Measurements from ENCODE around the gene SWAP70. TPM values are rescaled to one million over a fixed set of nuclear protein-coding genes. Genes with fewer than 3 reads are reported as not detected.

Gene SWAP70
- polyA plus RNA-seq, 3 donors, result 10.9 to 26.4 (median 13.8) TPM

DNA sequence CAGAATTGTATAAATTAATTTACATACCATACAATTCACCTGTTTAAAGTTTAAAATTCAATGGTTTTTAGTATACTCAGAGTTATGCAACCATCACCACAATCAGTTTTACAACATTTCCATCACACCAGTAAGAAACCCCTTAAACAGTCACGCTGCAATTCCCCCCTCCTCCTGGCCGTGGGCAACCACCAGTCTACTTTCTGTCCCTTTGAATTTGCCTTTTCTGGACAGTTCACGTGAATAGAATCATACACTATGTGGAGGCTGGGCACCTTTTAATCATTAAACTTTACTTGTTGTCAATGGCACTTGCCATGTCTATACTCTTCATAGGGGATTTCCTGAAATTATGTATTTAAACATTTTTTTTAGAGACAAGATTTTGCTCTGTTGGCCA, 20.1 kb upstream of the SWAP70 start:
- DNase-seq, result no peak
- Histone ChIP-seq H3K4me3 (replicated peaks in 1 of 3; ENCODE audit: low read depth in 2 of 3, low read length in 3 of 3) (no peak overlapping the region), H3K9me3 (replicated peaks in 1 of 2; ENCODE audit: control insufficient read depth in 1 of 2, insufficient read depth in 1 of 2, low read length in 2 of 2) (peaks cover 0 to 3% of the 10 kb centered on the region in 2 donors), H3K27ac (ENCODE audit: low read depth in 1 of 2, low read length in 2 of 2) (no peak overlapping the region), H3K36me3 (replicated peaks in 1 of 2; ENCODE audit: control insufficient read depth in 1 of 2, insufficient read depth in 2 of 2, low read length in 2 of 2) (no peaks in the 10 kb centered on the region), H4K20me1 (ENCODE audit: insufficient read depth, low read length) (no peaks in the 10 kb centered on the region), H3K9ac (ENCODE audit: insufficient read depth, low read length, poor library complexity, severe bottlenecking) (no peak overlapping the region), H3K79me2 (ENCODE audit: insufficient read depth, low read length) (no peaks in the 10 kb centered on the region), H3K27me3 (ENCODE audit: control insufficient read depth in 2 of 2, insufficient read depth in 2 of 2, low read length in 2 of 2) (no peaks in the 10 kb centered on the region), H2AFZ (ENCODE audit: insufficient read depth, low read depth, low read length, poor library complexity, severe bottlenecking) (no peak overlapping the region), H3K4me2 (replicated peaks; ENCODE audit: extremely low read depth, low read length, poor library complexity, severe bottlenecking) (no peak overlapping the region), H3K4me1 (ENCODE audit: control insufficient read depth in 1 of 2, insufficient read depth in 2 of 2, low read length in 2 of 2) (peaks cover 42 to 45% of the 10 kb centered on the region in 2 donors)
- 10% methylated on average over 2 of the region's 3 CpGs for WGBS (ENCODE audit: insufficient coverage)
- Mint-ChIP-seq H3K36me3 (peaks cover 0 to 4% of the 10 kb centered on the region in 2 donors), H3K27me3 (ENCODE audit: low read depth in 3 of 3) (peaks cover 2 to 4% (median 3%) of the 10 kb centered on the region in 3 donors), H3K4me1 (peaks cover 52% of the 10 kb centered on the region), H3K27ac (peak overlapping the region in 3 of 7 donors; percentile 29 to 81 (median 50)), H3K4me3 (no peak overlapping the region), H3K9me3 (peaks cover 2 to 10% (median 8%) of the 10 kb centered on the region in 7 donors)
- intact Hi-C loops (cut with micrococcal nuclease), result no loop called here
- TF ChIP-seq, protein P1, sequence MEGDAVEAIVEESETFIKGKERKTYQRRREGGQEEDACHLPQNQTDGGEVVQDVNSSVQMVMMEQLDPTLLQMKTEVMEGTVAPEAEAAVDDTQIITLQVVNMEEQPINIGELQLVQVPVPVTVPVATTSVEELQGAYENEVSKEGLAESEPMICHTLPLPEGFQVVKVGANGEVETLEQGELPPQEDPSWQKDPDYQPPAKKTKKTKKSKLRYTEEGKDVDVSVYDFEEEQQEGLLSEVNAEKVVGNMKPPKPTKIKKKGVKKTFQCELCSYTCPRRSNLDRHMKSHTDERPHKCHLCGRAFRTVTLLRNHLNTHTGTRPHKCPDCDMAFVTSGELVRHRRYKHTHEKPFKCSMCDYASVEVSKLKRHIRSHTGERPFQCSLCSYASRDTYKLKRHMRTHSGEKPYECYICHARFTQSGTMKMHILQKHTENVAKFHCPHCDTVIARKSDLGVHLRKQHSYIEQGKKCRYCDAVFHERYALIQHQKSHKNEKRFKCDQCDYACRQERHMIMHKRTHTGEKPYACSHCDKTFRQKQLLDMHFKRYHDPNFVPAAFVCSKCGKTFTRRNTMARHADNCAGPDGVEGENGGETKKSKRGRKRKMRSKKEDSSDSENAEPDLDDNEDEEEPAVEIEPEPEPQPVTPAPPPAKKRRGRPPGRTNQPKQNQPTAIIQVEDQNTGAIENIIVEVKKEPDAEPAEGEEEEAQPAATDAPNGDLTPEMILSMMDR (IDR thresholded peaks at IDR 0.05), result no peak

DNA sequence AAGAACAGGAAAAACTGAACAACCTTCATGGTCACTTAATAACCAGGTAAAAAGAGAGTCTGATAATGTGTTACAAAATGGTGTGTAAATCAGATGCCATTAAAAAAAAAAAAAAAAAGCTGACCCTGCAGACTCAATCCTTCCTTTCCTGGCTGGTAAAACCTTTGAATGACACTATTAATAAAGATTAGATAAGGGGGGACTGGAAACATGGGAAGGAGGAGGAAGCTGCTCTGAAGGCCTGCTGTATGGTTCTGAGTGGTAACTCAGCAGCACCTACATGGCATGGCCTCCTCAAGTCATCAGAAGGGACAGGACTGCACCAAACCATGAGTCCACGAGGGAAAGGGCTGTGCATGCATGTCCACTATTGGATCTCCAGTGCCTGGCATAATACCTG, 18.0 kb upstream of the SWAP70 start:
- no peaks in the 10 kb centered on the region for H3K79me2 ChIP-seq (ENCODE audit: insufficient read depth, low read length)
- H3K36me3 ChIP-seq (replicated peaks in 1 of 2; ENCODE audit: control insufficient read depth in 1 of 2, insufficient read depth in 2 of 2, low read length in 2 of 2), result no peaks in the 10 kb centered on the region
- Mint-ChIP-seq H3K4me1 (peaks cover 40% of the 10 kb centered on the region), H3K27ac (no peak overlapping the region), H3K36me3 (peaks cover 0 to 4% of the 10 kb centered on the region in 2 donors), H3K27me3 (ENCODE audit: low read depth in 3 of 3) (peaks cover 2 to 4% (median 3%) of the 10 kb centered on the region in 3 donors), H3K9me3 (peaks cover 2 to 10% (median 8%) of the 10 kb centered on the region in 7 donors), H3K4me3 (no peak overlapping the region)
- no peak overlapping the region for H3K4me2 ChIP-seq (replicated peaks; ENCODE audit: extremely low read depth, low read length, poor library complexity, severe bottlenecking)
- H3K4me1 ChIP-seq (ENCODE audit: control insufficient read depth in 1 of 2, insufficient read depth in 2 of 2, low read length in 2 of 2), result peaks cover 26 to 35% of the 10 kb centered on the region in 2 donors
- peaks cover 0 to 3% of the 10 kb centered on the region in 2 donors for H3K9me3 ChIP-seq (replicated peaks in 1 of 2; ENCODE audit: control insufficient read depth in 1 of 2, insufficient read depth in 1 of 2, low read length in 2 of 2)
- TF ChIP-seq, protein P1 (IDR thresholded peaks at IDR 0.05), result no peak
- no peaks in the 10 kb centered on the region for H4K20me1 ChIP-seq (ENCODE audit: insufficient read depth, low read length)
- H3K9ac ChIP-seq (ENCODE audit: insufficient read depth, low read length, poor library complexity, severe bottlenecking), result no peak overlapping the region
- no peaks in the 10 kb centered on the region for H3K27me3 ChIP-seq (ENCODE audit: control insufficient read depth in 2 of 2, insufficient read depth in 2 of 2, low read length in 2 of 2)
- no peak overlapping the region for H2AFZ ChIP-seq (ENCODE audit: insufficient read depth, low read depth, low read length, poor library complexity, severe bottlenecking)
- no peak overlapping the region for H3K4me3 ChIP-seq (replicated peaks in 1 of 3; ENCODE audit: low read depth in 2 of 3, low read length in 3 of 3)
- no peak overlapping the region for H3K27ac ChIP-seq (ENCODE audit: low read depth in 1 of 2, low read length in 2 of 2)
- no peak for DNase-seq
- 89% methylated on average over 1 of the region's 1 CpG for WGBS (ENCODE audit: insufficient coverage)
- intact Hi-C loops (cut with micrococcal nuclease), result no loop called here

Data from CD14-positive monocyte (primary cell).